HEK293 (cell line): Measurements from ENCODE around the gene AGRN.

Experiments used
- CTCF ChIA-PET: fragments of 350-600 bp; formaldehyde crosslinking; extraction: SDS; loops from one replicate; lab custom pipeline; 2021; ENCODE audit warnings: antibody characterized with exemption; lab: Yijun Ruan, JAX
- POLR2A ChIA-PET: fragments of 300-600 bp; formaldehyde crosslinking; extraction: SDS; loops from one replicate; lab custom pipeline; 2020; ENCODE audit warnings: antibody characterized with exemption, inconsistent platforms; lab: Yijun Ruan, JAX
- H3K27ac ChIP-seq: fragments of 200-500 bp; sonication (Bioruptor generic); 2 replicates; pipeline ENCODE4 v1.5.1; 2014; ENCODE audit warnings: low read depth, low read length, control low read depth, inconsistent platforms; ENCODE audit errors: extremely low read depth
- H3K36me3 ChIP-seq, 2 experiments: fragments of 200-500 bp in 1 of 2; sonication (Bioruptor generic) in 1 of 2; 1 replicate in 1 of 2; 2 replicates in 1 of 2; pipeline ENCODE4 v1.5.1; 2014 to 2017; ENCODE audit warnings: inconsistent platforms in 2 of 2, low read length in 2 of 2; ENCODE audit not compliant: control insufficient read depth in 2 of 2, insufficient read depth in 1 of 2
- H3K4me1 ChIP-seq: fragments of 200-500 bp; sonication (Bioruptor generic); 2 replicates; pipeline ENCODE4 v1.5.1; 2014; ENCODE audit warnings: mild to moderate bottlenecking, low read length, inconsistent platforms; ENCODE audit not compliant: control insufficient read depth, insufficient read depth
- H3K4me3 ChIP-seq: 2 replicates; pipeline ENCODE4 v1.5.1; 2011; ENCODE audit warnings: low read depth, mild to moderate bottlenecking, control low read depth, low read length, moderate library complexity
- H3K9me3 ChIP-seq: fragments of 200-500 bp; sonication (Bioruptor generic); 2 replicates; pipeline ENCODE4 v1.5.1; 2014; ENCODE audit warnings: low read depth, low read length, inconsistent platforms; ENCODE audit not compliant: control insufficient read depth, insufficient read depth
- HOXA7 ChIP-seq: sonication (generic); formaldehyde crosslinking; IDR thresholded peaks from 2 replicates; pipeline ENCODE4 v1.8.1; 2022; ENCODE audit warnings: missing genetic modification reagents, borderline replicate concordance
- OVOL3 ChIP-seq: fragments of 450-650 bp; formaldehyde crosslinking; IDR thresholded peaks from 2 replicates; pipeline ENCODE4 v1.5.1; 2016; ENCODE audit warnings: missing biosample characterization, missing genetic modification characterization
- SETDB1 ChIP-seq: IDR thresholded peaks from one replicate; pipeline ENCODE4 v1.6.1; 2017; ENCODE audit warnings: mild to moderate bottlenecking, low read length, moderate library complexity, mixed read lengths; ENCODE audit not compliant: insufficient read length
- SP7 ChIP-seq: fragments of 450-650 bp; formaldehyde crosslinking; IDR thresholded peaks from 2 replicates; pipeline ENCODE4 v1.5.1; 2016; ENCODE audit warnings: missing biosample characterization, missing genetic modification characterization
- ZFHX2 ChIP-seq: fragments of 450-650 bp; formaldehyde crosslinking; conservative IDR thresholded peaks from 2 replicates; pipeline ENCODE4 v1.5.1; 2016; ENCODE audit warnings: missing biosample characterization, missing genetic modification characterization
- ZNF155 ChIP-seq: fragments of 450-650 bp; formaldehyde crosslinking; IDR thresholded peaks from 2 replicates; pipeline ENCODE4 v1.5.1; 2016; ENCODE audit warnings: missing biosample characterization, missing genetic modification characterization
- ZNF366 ChIP-seq: fragments of 450-650 bp; formaldehyde crosslinking; conservative IDR thresholded peaks from 2 replicates; pipeline ENCODE4 v1.5.1; 2016; ENCODE audit warnings: missing biosample characterization, missing genetic modification characterization
- ZNF701 ChIP-seq: fragments of 450-650 bp; formaldehyde crosslinking; IDR thresholded peaks from 2 replicates; pipeline ENCODE4 v1.5.1; 2016; ENCODE audit warnings: missing biosample characterization, missing genetic modification characterization
- TF ChIP-seq, protein P1 (sequence below): fragments of 450-650 bp; formaldehyde crosslinking; IDR thresholded peaks from 2 replicates; pipeline ENCODE4 v1.5.1; 2016; ENCODE audit warnings: missing biosample characterization, missing genetic modification characterization
- TF ChIP-seq, protein P2 (sequence below): fragments of 450-650 bp; formaldehyde crosslinking; IDR thresholded peaks from 2 replicates; pipeline ENCODE4 v1.5.1; 2016; ENCODE audit warnings: missing biosample characterization, missing genetic modification characterization, low read depth
- TF ChIP-seq, protein P3 (sequence below): fragments of 450-650 bp; formaldehyde crosslinking; IDR thresholded peaks from 2 replicates; pipeline ENCODE4 v1.5.1; 2017; ENCODE audit warnings: missing biosample characterization, missing genetic modification characterization
- TF ChIP-seq, protein P4 (sequence below): fragments of 450-650 bp; formaldehyde crosslinking; IDR thresholded peaks from 2 replicates; pipeline ENCODE4 v1.5.1; 2016; ENCODE audit warnings: missing biosample characterization, missing genetic modification characterization
- TF ChIP-seq, protein P5 (sequence below): sonication (generic); formaldehyde crosslinking; IDR thresholded peaks from 2 replicates; pipeline ENCODE4 v1.8.1; 2022; ENCODE audit warnings: mild to moderate bottlenecking, moderate library complexity, missing genetic modification reagents
- TF ChIP-seq, protein P6 (sequence below): fragments of 450-650 bp; formaldehyde crosslinking; IDR thresholded peaks from 2 replicates; pipeline ENCODE4 v1.5.1; 2016; ENCODE audit warnings: missing biosample characterization, missing genetic modification characterization
- TF ChIP-seq, protein P7 (sequence below): fragments of 450-650 bp; formaldehyde crosslinking; optimal IDR thresholded peaks from 2 replicates; pipeline ENCODE3; 2016; ENCODE audit warnings: missing biosample characterization, mild to moderate bottlenecking, missing genetic modification characterization
- TF ChIP-seq, protein P8 (sequence below): fragments of 450-650 bp; formaldehyde crosslinking; IDR thresholded peaks from 2 replicates; pipeline ENCODE4 v1.5.1; 2016; ENCODE audit warnings: missing biosample characterization, missing genetic modification characterization

AGRN gene

DNA sequence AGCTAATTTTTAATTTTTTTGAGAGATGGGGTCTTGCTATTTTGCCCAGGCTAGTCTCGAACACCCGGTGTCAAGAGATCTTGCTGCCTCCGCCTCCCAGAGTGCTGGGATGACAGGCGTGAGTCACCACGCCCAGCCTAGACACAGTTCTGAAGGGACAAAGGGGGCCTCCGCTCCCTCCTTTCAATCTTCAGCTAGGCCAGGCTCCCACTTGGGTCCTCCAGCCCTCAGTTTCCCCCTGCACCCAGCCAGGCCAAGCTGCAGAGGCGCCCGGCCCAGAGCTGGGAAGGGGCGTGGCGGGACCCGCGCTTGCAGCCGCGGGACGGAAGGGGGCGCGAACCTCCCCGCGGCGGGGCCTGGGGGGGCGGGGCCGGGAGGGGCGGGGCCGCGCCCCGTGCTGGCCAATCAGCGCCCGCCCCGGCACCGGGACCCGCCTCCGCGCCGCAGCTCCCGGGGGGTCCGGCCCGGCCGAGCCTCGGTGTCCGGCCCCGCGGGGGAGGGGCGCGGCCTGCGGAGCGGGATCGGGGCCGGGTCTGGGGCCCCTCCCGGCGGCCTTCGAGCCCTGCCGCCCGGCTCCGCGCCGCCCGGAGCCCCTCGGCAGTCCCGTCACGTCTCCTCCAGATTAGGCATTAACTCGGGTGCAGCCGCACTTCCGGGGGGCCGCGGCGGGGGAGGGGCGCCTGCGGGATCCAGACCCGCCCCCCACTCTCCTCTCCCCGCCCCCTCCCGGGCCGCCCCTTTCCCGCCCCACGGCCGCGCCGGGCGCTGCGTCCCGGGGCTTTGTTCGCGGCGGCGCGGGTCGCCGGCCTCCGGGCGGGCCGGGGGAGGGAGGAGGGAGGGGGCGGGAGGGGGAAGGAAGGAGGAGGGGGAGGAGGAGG, 559 bp upstream of the AGRN start (continued):
- TF ChIP-seq, protein P1, sequence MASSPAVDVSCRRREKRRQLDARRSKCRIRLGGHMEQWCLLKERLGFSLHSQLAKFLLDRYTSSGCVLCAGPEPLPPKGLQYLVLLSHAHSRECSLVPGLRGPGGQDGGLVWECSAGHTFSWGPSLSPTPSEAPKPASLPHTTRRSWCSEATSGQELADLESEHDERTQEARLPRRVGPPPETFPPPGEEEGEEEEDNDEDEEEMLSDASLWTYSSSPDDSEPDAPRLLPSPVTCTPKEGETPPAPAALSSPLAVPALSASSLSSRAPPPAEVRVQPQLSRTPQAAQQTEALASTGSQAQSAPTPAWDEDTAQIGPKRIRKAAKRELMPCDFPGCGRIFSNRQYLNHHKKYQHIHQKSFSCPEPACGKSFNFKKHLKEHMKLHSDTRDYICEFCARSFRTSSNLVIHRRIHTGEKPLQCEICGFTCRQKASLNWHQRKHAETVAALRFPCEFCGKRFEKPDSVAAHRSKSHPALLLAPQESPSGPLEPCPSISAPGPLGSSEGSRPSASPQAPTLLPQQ (tag by site-specific recombination) = no peak
- TF ChIP-seq SETDB1 (no peak), ZNF155 (tag by site-specific recombination) (no peak), HOXA7 (CRISPR knock-in tag) (no peak), ZNF366 (no peak), OVOL3 (tag by site-specific recombination) (no peak), ZNF701 (tag by site-specific recombination) (no peak)
- TF ChIP-seq, protein P2, sequence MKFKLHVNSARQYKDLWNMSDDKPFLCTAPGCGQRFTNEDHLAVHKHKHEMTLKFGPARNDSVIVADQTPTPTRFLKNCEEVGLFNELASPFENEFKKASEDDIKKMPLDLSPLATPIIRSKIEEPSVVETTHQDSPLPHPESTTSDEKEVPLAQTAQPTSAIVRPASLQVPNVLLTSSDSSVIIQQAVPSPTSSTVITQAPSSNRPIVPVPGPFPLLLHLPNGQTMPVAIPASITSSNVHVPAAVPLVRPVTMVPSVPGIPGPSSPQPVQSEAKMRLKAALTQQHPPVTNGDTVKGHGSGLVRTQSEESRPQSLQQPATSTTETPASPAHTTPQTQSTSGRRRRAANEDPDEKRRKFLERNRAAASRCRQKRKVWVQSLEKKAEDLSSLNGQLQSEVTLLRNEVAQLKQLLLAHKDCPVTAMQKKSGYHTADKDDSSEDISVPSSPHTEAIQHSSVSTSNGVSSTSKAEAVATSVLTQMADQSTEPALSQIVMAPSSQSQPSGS = no peak
- TF ChIP-seq, protein P3, sequence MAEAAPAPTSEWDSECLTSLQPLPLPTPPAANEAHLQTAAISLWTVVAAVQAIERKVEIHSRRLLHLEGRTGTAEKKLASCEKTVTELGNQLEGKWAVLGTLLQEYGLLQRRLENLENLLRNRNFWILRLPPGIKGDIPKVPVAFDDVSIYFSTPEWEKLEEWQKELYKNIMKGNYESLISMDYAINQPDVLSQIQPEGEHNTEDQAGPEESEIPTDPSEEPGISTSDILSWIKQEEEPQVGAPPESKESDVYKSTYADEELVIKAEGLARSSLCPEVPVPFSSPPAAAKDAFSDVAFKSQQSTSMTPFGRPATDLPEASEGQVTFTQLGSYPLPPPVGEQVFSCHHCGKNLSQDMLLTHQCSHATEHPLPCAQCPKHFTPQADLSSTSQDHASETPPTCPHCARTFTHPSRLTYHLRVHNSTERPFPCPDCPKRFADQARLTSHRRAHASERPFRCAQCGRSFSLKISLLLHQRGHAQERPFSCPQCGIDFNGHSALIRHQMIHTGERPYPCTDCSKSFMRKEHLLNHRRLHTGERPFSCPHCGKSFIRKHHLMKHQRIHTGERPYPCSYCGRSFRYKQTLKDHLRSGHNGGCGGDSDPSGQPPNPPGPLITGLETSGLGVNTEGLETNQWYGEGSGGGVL = 0 out of 2 replicates have a peak, but pooled peaks have one; percentile 17
- TF ChIP-seq, protein P4, sequence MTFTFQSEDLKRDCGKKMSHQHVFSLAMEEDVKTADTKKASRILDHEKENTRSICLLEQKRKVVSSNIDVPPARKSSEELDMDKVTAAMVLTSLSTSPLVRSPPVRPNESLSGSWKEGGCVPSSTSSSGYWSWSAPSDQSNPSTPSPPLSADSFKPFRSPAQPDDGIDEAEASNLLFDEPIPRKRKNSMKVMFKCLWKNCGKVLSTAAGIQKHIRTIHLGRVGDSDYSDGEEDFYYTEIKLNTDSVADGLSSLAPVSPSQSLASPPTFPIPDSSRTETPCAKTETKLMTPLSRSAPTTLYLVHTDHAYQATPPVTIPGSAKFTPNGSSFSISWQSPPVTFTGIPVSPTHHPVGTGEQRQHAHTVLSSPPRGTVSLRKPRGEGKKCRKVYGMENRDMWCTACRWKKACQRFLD (tag by site-specific recombination) = no peak
- TF ChIP-seq, protein P5, sequence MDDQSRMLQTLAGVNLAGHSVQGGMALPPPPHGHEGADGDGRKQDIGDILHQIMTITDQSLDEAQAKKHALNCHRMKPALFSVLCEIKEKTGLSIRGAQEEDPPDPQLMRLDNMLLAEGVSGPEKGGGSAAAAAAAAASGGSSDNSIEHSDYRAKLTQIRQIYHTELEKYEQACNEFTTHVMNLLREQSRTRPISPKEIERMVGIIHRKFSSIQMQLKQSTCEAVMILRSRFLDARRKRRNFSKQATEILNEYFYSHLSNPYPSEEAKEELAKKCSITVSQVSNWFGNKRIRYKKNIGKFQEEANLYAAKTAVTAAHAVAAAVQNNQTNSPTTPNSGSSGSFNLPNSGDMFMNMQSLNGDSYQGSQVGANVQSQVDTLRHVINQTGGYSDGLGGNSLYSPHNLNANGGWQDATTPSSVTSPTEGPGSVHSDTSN (CRISPR knock-in tag) = no peak

DNA sequence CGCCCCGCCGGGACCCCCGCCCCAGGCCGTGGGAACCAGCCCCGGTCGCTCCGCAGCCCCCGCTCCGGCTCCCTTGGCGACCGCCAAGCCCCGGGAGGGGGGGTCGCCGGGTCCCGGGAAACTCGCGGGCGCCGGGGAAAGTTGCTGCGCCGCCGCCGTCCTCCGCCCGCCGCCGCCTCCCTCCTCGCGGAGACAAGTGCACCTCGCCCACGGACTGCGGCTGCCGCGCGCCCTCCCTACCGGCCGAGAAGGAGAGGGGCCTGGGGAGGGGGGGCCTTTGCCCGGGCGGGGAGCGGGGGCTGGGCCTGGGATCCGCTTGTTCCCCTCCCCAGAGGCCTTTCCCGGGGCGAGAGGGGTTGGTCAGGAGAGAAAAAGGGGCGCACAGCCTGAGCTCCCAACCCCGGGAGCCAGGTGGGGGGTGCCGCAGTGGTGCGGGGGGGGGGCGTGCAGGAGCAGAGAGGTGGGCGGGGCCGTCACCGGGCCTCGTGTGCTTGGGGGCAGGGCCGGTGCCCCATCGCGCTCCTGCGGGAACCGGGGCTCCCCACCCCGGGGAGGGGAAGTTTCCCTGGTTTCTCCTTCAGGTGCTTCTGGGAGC, 592 bp downstream of the AGRN start:
- peaks cover 3% of the 10 kb centered on the region; the same call in 1 of the 2 replicates for H3K4me1 ChIP-seq
- ChIA-PET POLR2A (interaction anchor here (0.6 to 5.6 kb wide), 4 partner anchors 21 to 98 kb away, joined by 3 to 44 read pairs (median 5); partner anchors contain the start of genes HES4 and PLEKHN1), CTCF (interaction anchor here (2.4 kb wide), 1 partner anchor 43 kb away, joined by 8 read pairs; no protein-coding TSS in a partner anchor)
- H3K36me3 ChIP-seq = peaks cover 0 to 32% of the 10 kb centered on the region in 2 experiments; a peak in 1 of 3 replicates
- H3K27ac ChIP-seq = peak overlapping the region; percentile 80; the same call in 1 of the 2 replicates
- peak overlapping the region; percentile 71 for H3K4me3 ChIP-seq
- no peaks in the 10 kb centered on the region for H3K9me3 ChIP-seq
- TF ChIP-seq, protein P6, sequence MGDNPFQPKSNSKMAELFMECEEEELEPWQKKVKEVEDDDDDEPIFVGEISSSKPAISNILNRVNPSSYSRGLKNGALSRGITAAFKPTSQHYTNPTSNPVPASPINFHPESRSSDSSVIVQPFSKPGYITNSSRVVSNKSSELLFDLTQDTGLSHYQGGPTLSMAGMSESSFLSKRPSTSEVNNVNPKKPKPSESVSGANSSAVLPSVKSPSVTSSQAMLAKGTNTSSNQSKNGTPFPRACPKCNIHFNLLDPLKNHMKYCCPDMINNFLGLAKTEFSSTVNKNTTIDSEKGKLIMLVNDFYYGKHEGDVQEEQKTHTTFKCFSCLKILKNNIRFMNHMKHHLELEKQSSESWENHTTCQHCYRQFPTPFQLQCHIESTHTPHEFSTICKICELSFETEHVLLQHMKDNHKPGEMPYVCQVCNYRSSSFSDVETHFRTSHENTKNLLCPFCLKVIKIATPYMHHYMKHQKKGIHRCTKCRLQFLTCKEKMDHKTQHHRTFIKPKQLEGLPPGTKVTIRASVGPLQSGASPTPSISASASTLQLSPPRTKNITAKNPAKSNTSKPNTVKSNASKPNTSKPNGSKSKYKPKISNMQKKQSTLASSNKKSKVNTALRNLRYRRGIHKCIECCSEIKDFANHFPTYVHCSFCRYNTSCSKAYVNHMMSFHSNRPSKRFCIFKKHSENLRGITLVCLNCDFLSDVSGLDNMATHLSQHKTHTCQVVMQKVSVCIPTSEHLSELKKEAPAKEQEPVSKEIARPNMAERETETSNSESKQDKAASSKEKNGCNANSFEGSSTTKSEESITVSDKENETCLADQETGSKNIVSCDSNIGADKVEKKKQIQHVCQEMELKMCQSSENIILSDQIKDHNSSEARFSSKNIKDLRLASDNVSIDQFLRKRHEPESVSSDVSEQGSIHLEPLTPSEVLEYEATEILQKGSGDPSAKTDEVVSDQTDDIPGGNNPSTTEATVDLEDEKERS = no peak
- TF ChIP-seq SP7 (no peak), ZFHX2 (tag by site-specific recombination) (peak; percentile 36; the same call in 1 of the 2 replicates), HOXA7 (CRISPR knock-in tag) (no peak)
- TF ChIP-seq, protein P7, sequence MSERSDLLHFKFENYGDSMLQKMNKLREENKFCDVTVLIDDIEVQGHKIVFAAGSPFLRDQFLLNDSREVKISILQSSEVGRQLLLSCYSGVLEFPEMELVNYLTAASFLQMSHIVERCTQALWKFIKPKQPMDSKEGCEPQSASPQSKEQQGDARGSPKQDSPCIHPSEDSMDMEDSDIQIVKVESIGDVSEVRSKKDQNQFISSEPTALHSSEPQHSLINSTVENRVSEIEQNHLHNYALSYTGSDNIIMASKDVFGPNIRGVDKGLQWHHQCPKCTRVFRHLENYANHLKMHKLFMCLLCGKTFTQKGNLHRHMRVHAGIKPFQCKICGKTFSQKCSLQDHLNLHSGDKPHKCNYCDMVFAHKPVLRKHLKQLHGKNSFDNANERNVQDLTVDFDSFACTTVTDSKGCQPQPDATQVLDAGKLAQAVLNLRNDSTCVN (tag by site-specific recombination) = peak; percentile 40
- TF ChIP-seq, protein P3 = peak; percentile 30; the same call in 1 of the 2 replicates
- TF ChIP-seq, protein P8, sequence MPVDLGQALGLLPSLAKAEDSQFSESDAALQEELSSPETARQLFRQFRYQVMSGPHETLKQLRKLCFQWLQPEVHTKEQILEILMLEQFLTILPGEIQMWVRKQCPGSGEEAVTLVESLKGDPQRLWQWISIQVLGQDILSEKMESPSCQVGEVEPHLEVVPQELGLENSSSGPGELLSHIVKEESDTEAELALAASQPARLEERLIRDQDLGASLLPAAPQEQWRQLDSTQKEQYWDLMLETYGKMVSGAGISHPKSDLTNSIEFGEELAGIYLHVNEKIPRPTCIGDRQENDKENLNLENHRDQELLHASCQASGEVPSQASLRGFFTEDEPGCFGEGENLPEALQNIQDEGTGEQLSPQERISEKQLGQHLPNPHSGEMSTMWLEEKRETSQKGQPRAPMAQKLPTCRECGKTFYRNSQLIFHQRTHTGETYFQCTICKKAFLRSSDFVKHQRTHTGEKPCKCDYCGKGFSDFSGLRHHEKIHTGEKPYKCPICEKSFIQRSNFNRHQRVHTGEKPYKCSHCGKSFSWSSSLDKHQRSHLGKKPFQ (tag by site-specific recombination) = no peak
